Umbilical cord (tissue), 2 donors: ENCODE measurements around the gene ASAP2. TPM values are rescaled to one million over a fixed set of nuclear protein-coding genes. Genes with fewer than 3 reads are reported as not detected.
A peak's percentile ranks its signal among the peaks of the same experiment; 100 is the strongest.

Source experiments
- DNase-seq: peaks from one replicate; pipeline ENCODE4 v3.0.0-alpha.2; 2015; ENCODE audit warnings: low spot score
- total RNA-seq: library from RNA; depleted of rRNA; stranded (reverse); fragments of >200 nt; gene quantifications from one replicate; pipeline ENCODE4 v1.2.3, GENCODE V29; 2014; ENCODE audit warnings: low replicate concordance; ENCODE audit not compliant: insufficient read depth

Gene ASAP2
- total RNA-seq, 1 donor from 2014 or later: 11.3 TPM

GRCh38 chr2:9422321-9423099, 215.9 kb downstream of the ASAP2 start:
- peak; percentile 42 for DNase-seq

GRCh38 chr2:9423100-9423921, 216.7 kb downstream of the ASAP2 start, which contains the start of the genes CPSF3 and ITGB1BP1:
CPSF3 (plus strand) TSS chr2:9423654; CDS start chr2:9423774, 120 bp downstream.
ITGB1BP1 (minus strand) TSS chr2:9423528; CDS start chr2:9418697, 4,831 bp downstream.
- DNase-seq: peak; percentile 99

DNA sequence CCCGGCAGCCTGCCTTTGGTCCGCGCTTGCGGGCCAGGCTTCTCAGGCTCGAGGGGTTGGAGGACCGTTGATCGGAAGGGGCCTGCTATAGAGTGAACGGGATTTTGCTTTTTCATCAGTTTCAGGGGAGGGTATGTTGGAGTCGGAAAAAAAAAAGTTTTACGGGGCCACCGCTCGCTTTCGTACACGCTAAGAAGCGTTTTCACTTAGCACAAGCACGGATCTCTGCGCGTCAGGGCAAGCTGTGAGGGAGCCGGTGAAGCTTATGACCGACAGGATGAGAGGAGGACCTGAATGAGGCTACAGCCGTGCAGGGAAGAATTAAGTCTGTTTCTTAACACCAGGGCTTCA, 217.3 kb downstream of the ASAP2 start:
- no peak for DNase-seq

DNA sequence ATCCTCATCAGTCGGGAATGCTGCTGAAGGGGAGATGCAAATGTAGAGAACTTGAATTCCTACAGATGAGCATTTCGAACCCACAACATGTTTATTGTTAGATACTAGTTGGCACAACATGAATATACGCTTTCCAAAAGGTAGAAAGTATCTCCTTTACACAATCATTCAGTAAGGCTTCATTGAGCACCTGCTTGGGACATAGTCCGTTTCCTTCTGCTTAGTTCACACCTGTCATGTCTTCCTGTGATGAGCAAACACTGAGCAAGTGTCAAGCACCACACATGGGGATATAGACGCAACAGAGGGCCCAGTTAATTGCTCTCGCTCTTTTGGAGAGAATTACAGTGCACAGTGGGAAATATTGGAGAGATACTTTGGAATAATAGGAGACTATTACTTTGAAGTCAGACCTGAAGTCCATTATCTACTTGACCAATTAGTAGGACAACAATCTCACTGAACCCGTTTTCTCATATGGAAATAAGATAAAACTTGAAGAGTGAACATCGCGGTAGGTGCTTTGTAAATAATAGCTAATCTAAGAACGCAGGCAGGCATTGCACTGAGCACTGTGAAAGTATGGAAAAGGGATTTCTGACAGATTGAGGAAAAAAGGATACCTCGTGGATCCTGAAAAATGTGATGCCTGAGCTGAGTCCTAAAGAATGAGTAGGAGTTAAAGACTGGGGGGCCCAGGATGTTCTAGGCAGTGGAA, 218.0 kb downstream of the ASAP2 start:
- no peak for DNase-seq

DNA sequence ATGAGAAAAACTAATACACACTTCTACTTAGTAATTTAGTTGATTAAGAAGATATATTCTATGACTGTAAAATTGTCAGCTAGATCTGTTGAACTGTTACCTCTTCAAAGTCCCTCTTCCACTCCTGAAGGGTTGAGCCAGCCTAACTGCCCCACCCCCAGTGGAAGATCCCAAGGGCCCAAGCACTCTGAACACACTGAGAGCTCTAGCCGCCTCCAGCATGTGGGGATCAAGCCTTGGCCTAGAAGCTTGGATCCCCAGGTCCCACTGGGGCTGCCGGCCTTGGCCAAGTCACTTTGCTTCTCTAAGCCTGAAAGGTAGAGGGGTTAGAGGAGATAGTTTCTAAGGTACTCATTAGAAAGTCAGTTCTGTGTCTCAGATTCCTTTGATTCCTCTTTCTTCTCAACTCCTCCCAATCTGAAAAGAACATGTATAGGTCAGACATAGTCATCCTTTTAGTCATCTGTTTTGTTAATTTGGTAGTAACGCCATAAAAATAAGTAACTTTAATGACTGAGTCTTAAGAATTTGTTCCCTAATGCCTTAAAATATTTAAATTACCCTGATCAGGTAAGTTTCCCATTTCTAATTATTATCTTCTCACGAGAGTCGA, 222.5 kb downstream of the ASAP2 start:
- no peak for DNase-seq

- DNase-seq: no peak
These were observed 224.0 kb downstream of the ASAP2 start for GRCh38 chr2:9430316-9431293.

GRCh38 chr2:9434489-9434888, 227.9 kb downstream of the ASAP2 start:
- DNase-seq: no peak

GRCh38 chr2:9439536-9439935, 232.9 kb downstream of the ASAP2 start:
- DNase-seq: peak; percentile 5

DNA sequence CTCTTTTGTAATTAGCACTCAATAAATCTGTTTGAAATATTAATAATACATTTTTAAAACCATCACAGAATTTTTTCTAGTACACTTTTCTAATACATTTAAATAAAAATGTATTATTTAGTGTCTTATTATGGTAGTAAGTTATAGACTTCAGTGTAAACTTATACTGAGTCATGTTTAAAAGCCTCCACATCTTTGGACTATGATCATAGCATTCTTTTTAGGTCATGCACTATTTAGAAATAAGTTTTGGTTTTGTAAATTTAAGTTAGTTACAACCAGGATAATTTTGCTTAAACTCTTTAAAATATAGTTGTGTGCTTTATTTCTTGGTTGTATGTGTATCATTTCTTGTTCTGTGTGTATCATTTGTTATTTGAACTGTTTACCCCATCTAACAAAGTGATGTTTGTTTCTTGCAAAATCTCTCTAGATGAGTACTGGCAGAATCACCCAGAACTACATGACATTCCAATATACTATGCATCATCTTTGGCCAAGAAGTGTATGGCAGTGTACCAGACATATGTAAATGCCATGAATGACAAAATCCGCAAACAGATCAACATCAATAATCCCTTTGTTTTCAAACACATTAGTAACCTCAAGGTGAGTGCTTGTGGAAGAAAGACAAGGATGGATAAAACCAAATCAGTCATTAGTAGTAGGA, 233.6 kb downstream of the ASAP2 start:
- DNase-seq: peak; percentile 20

DNA sequence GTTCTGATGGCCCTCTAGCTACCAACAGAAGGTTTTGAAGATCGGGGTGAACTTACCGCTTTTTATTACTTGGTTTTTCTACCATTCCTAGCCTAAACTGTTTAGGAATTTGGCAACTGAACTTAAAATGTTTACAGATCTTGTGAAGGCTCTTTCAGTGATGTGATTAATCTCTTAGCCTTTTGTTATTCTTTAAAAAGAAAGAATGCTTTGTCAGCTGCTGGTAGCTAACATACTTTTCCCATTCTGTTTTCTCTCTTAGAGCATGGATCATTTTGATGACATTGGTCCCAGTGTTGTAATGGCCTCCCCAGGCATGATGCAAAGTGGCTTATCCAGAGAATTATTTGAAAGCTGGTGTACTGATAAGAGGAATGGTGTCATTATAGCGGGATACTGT, 234.9 kb downstream of the ASAP2 start:
- no peak for DNase-seq

DNA sequence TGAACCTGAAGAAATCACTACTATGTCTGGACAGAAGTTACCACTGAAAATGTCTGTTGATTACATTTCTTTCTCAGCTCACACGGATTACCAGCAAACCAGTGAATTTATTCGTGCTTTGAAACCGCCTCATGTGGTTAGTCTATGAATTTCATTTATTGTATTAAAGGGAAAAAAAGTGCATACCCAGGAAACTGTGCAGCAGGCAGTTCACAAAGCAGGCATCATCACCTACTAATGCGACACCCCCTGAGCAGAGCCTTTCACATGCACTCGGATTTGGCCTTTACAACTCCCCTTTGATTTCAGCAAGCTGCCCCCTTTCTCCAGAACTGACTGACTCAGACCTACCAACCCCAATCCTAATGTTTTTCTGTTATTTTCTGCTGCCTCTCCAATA, 236.9 kb downstream of the ASAP2 start:
- DNase-seq: no peak

GRCh38 chr2:9445089-9445488, 238.5 kb downstream of the ASAP2 start:
- no peak for DNase-seq

DNA sequence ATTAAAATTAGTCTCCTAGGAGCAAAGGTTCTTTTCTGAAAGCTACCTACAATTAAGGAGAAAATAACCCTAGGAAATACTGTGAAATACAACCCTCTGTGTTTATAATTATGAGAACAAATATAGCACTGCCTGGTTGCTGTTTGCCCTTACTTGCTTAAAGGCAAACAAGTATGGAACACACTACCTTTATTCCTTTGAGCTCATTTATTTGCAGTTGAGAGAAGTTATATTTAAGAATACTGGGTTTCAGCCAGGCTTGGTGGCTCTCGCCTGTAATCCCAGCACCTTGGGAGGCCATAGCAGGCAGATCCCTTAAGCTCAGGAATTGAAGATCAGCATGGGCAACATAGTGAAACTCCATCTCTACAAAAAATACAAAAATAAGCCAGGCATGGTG, 244.6 kb downstream of the ASAP2 start:
- no peak for DNase-seq

Other genes starting within 250 kb of the ASAP2 start
- 34.2 TPM for gene MBOAT2, start 203.1 kb upstream of the ASAP2 start, total RNA-seq
- 57.8 TPM for gene ITGB1BP1, start 216.7 kb downstream of the ASAP2 start, total RNA-seq
- gene CPSF3, start 216.8 kb downstream of the ASAP2 start, total RNA-seq: 56.8 TPM